ENCODE results near the gene SKOR1. TPM values are rescaled to one million over a fixed set of nuclear protein-coding genes. Genes with fewer than 3 reads are reported as not detected.
A peak's percentile ranks its signal among the peaks of the same experiment; 100 is the strongest.

Gene SKOR1
- total and polyA plus RNA-seq, 2 of the 13 experiments (the other 11 are each of a cell fraction or from before 2014, with no cell fraction given), result 0.09 to 0.11 TPM

DNA sequence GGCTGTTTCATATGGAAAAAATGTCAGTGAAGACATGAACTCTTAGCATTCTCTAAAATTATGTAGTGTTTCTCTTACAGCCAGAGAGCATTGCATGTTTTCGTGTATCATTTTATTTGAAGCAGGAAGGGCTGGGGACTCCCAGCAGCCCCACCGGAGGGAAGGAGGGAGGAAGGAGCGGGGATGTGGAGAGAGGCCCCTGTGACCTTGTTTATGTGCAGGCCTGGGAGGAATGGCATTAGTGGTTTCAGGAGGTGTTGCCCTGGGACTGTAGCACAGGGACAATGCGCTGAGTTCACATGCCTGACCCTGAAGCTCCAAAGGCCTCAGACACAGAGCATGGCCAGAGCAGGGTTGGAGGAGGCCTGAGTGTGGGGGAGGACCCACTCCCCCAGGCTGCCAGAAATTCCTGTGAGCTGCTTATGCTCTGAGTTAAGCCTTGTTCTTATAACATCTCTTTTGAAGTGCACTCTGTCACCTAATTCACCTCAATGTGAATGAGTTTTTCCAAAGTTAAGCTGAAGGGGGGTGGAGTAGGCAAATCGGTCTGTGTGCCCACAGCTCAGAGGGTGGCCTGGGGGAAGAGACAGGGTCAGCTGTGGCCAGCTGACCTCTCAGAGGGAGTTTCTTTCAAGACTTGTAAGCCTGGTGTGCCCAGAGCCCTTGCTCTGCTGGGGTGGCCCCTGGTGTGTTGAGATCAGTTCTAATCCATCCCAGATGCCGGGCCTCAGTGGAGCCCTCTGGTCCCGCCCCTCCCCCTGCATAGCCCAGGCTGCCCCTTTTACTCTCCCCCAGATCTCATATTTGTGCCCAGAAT is 18.5 kb downstream of the SKOR1 start (continued):
- TF ChIP-seq RERE (CRISPR knock-in tag; IDR thresholded peaks at IDR 0.05; ENCODE audit: low read depth), result no peak
- TF ChIP-seq MAFK (conservative IDR thresholded peaks at IDR 0.05 in 1 of 2, IDR thresholded peaks at IDR 0.05 in 1 of 2; ENCODE audit: low read length in 2 of 2), result no peak
- TF ChIP-seq ZNF367 (CRISPR knock-in tag; IDR thresholded peaks at IDR 0.05; ENCODE audit: borderline replicate concordance), result no peak
- no peak for TF ChIP-seq ZNF563 (CRISPR knock-in tag; IDR thresholded peaks at IDR 0.05)
- 0 out of 2 replicates have a peak, but pooled peaks have one; percentile 32 for TF ChIP-seq ZNF205 (CRISPR knock-in tag; IDR thresholded peaks at IDR 0.05)
- no peak for TF ChIP-seq MTF2 (CRISPR knock-in tag; IDR thresholded peaks at IDR 0.05; ENCODE audit: borderline replicate concordance)
- no peak for TF ChIP-seq NRL (CRISPR knock-in tag; IDR thresholded peaks at IDR 0.05; ENCODE audit: borderline replicate concordance)
- peak; percentile 50; the same call in 1 of the 2 replicates for TF ChIP-seq ZBTB38 (CRISPR knock-in tag; IDR thresholded peaks at IDR 0.05)
- TF ChIP-seq, protein P1, sequence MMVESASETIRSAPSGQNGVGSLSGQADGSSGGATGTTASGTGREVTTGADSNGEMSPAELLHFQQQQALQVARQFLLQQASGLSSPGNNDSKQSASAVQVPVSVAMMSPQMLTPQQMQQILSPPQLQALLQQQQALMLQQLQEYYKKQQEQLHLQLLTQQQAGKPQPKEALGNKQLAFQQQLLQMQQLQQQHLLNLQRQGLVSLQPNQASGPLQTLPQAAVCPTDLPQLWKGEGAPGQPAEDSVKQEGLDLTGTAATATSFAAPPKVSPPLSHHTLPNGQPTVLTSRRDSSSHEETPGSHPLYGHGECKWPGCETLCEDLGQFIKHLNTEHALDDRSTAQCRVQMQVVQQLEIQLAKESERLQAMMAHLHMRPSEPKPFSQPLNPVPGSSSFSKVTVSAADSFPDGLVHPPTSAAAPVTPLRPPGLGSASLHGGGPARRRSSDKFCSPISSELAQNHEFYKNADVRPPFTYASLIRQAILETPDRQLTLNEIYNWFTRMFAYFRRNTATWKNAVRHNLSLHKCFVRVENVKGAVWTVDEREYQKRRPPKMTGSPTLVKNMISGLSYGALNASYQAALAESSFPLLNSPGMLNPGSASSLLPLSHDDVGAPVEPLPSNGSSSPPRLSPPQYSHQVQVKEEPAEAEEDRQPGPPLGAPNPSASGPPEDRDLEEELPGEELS (CRISPR knock-in tag; IDR thresholded peaks at IDR 0.05), result peak; percentile 86
- TF ChIP-seq, protein P2, sequence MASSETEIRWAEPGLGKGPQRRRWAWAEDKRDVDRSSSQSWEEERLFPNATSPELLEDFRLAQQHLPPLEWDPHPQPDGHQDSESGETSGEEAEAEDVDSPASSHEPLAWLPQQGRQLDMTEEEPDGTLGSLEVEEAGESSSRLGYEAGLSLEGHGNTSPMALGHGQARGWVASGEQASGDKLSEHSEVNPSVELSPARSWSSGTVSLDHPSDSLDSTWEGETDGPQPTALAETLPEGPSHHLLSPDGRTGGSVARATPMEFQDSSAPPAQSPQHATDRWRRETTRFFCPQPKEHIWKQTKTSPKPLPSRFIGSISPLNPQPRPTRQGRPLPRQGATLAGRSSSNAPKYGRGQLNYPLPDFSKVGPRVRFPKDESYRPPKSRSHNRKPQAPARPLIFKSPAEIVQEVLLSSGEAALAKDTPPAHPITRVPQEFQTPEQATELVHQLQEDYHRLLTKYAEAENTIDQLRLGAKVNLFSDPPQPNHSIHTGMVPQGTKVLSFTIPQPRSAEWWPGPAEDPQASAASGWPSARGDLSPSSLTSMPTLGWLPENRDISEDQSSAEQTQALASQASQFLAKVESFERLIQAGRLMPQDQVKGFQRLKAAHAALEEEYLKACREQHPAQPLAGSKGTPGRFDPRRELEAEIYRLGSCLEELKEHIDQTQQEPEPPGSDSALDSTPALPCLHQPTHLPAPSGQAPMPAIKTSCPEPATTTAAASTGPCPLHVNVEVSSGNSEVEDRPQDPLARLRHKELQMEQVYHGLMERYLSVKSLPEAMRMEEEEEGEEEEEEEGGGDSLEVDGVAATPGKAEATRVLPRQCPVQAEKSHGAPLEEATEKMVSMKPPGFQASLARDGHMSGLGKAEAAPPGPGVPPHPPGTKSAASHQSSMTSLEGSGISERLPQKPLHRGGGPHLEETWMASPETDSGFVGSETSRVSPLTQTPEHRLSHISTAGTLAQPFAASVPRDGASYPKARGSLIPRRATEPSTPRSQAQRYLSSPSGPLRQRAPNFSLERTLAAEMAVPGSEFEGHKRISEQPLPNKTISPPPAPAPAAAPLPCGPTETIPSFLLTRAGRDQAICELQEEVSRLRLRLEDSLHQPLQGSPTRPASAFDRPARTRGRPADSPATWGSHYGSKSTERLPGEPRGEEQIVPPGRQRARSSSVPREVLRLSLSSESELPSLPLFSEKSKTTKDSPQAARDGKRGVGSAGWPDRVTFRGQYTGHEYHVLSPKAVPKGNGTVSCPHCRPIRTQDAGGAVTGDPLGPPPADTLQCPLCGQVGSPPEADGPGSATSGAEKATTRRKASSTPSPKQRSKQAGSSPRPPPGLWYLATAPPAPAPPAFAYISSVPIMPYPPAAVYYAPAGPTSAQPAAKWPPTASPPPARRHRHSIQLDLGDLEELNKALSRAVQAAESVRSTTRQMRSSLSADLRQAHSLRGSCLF (CRISPR knock-in tag; IDR thresholded peaks at IDR 0.05; ENCODE audit: borderline replicate concordance), result no peak
- TF ChIP-seq ZNF570 (CRISPR knock-in tag; IDR thresholded peaks at IDR 0.05; ENCODE audit: borderline replicate concordance), result no peak
- TF ChIP-seq TBL1XR1 (IDR thresholded peaks at IDR 0.05; ENCODE audit: borderline replicate concordance, low read length, partially characterized antibody), result no peak
- no peak for TF ChIP-seq MAZ (IDR thresholded peaks at IDR 0.05; ENCODE audit: borderline replicate concordance, low read depth, low read length)
- TF ChIP-seq MAZ (CRISPR knock-in tag; IDR thresholded peaks at IDR 0.05; ENCODE audit: low read depth), result peak; percentile 45; the same call in 1 of the 2 replicates

Measured in HepG2 (cell line).